Neural progenitor cell (in vitro differentiated cells): ENCODE data around the gene IQSEC1.

Source experiments
- CTCF ChIP-seq: fragments of 200-600 bp; sonication (generic); IDR thresholded peaks from 2 replicates; pipeline ENCODE4 v1.5.1; 2017; ENCODE audit warnings: antibody characterized with exemption, mild to moderate bottlenecking
- EZH2 ChIP-seq: fragments of 200-600 bp; sonication (generic); IDR thresholded peaks from 2 replicates; pipeline ENCODE4 v1.6.1; 2017; ENCODE audit warnings: antibody characterized with exemption, mild to moderate bottlenecking, moderate library complexity
- EZH2phosphoT487 ChIP-seq: fragments of 200-600 bp; sonication (generic); IDR thresholded peaks from 2 replicates; pipeline ENCODE4 v1.6.1; 2017; ENCODE audit warnings: antibody characterized with exemption

- TF ChIP-seq CTCF, result no peak
- no peak for TF ChIP-seq EZH2
- no peak for TF ChIP-seq EZH2phosphoT487
Observed at GRCh38 chr3:12969486-12969885, 103.7 kb downstream of the IQSEC1 start.
